Activated CD4-positive, alpha-beta T cell treated with anti-CD3 and anti-CD28 coated beads for 48 hours (primary cell): ENCODE results near the gene RNGTT.

Experiments used
- DNase-seq: peaks from one replicate; pipeline ENCODE4 v3.0.0-alpha.2; 2020

The RNGTT gene

GRCh38 chr6:88641178-88641903 is 322.1 kb downstream of the RNGTT start:
- no peak for DNase-seq

- no peak for DNase-seq
Observed at GRCh38 chr6:88637761-88638545, 325.5 kb downstream of the RNGTT start.

GRCh38 chr6:88636871-88637270 is 326.5 kb downstream of the RNGTT start:
- no peak for DNase-seq

GRCh38 chr6:88633782-88634181 is 329.6 kb downstream of the RNGTT start:
- no peak for DNase-seq

- no peak for DNase-seq
Observed at GRCh38 chr6:88631830-88632229, 331.6 kb downstream of the RNGTT start.

- peak; percentile 5 for DNase-seq
Observed at GRCh38 chr6:88629838-88630494, 333.5 kb downstream of the RNGTT start.

- DNase-seq, result no peak
Observed at GRCh38 chr6:88626460-88626859, 337.0 kb downstream of the RNGTT start.

GRCh38 chr6:88623531-88623930 is 339.9 kb downstream of the RNGTT start:
- no peak for DNase-seq

GRCh38 chr6:88619951-88620350 is 343.5 kb downstream of the RNGTT start:
- no peak for DNase-seq

GRCh38 chr6:88616380-88616779 is 347.0 kb downstream of the RNGTT start:
- DNase-seq, result no peak

- no peak for DNase-seq
Observed at GRCh38 chr6:88614316-88614877, 349.0 kb downstream of the RNGTT start.

GRCh38 chr6:88612631-88613030 is 350.8 kb downstream of the RNGTT start:
- DNase-seq, result no peak

- DNase-seq, result no peak
Observed at GRCh38 chr6:88611721-88612120, 351.7 kb downstream of the RNGTT start.

GRCh38 chr6:88609983-88610382 is 353.4 kb downstream of the RNGTT start:
- no peak for DNase-seq

GRCh38 chr6:88605271-88605670 is 358.1 kb downstream of the RNGTT start:
- DNase-seq, result no peak

GRCh38 chr6:88599571-88599970 is 363.8 kb downstream of the RNGTT start:
- no peak for DNase-seq

GRCh38 chr6:88596801-88597200 is 366.6 kb downstream of the RNGTT start:
- DNase-seq, result no peak

- DNase-seq, result no peak
Observed at GRCh38 chr6:88588938-88589337, 374.5 kb downstream of the RNGTT start.

GRCh38 chr6:88587150-88587520 is 376.3 kb downstream of the RNGTT start:
- no peak for DNase-seq

GRCh38 chr6:88586371-88587149 is 376.9 kb downstream of the RNGTT start:
- DNase-seq, result no peak

- DNase-seq, result no peak
Observed at GRCh38 chr6:88585276-88585692, 378.1 kb downstream of the RNGTT start.

- no peak for DNase-seq
Observed at GRCh38 chr6:88584581-88585275, 378.7 kb downstream of the RNGTT start.
